Keratinocyte (primary cell): Measurements from ENCODE around the gene NAA15. TPM values are rescaled to one million over a fixed set of nuclear protein-coding genes. Genes with fewer than 3 reads are reported as not detected.

Experiments
- DNase-seq: peaks from one replicate; pipeline ENCODE4 v3.0.0-alpha.2; 2011; ENCODE audit warnings: low read depth, missing footprints, low spot score
- FAIRE-seq: peaks from 2 replicates; lab custom pipeline; 2011; peaks lifted over from hg19 to GRCh38; lab: Jason Lieb, UNC
- H2AFZ ChIP-seq: 2 replicates; pipeline ENCODE4 v1.6.0; 2012; ENCODE audit warnings: low read length, control low read depth, inconsistent platforms; ENCODE audit not compliant: control insufficient read depth
- H3K27ac ChIP-seq: 2 replicates; pipeline ENCODE4 v1.5.1; 2011; ENCODE audit warnings: low read length; ENCODE audit not compliant: control insufficient read depth, insufficient read depth
- H3K27me3 ChIP-seq: 3 replicates; pipeline ENCODE4 v1.6.0; 2011; ENCODE audit warnings: low read length; ENCODE audit not compliant: control insufficient read depth, insufficient read depth; ENCODE audit errors: extremely low read depth
- H3K36me3 ChIP-seq, 2 experiments: 2 replicates in 1 of 2; 3 replicates in 1 of 2; pipeline ENCODE4 v1.5.1; 2011; ENCODE audit warnings: low read length in 2 of 2, mild to moderate bottlenecking in 1 of 2; ENCODE audit not compliant: control insufficient read depth in 2 of 2, insufficient read depth in 2 of 2; ENCODE audit errors: extremely low read depth in 1 of 2
- H3K4me1 ChIP-seq: 3 replicates; pipeline ENCODE4 v1.5.1; 2011; ENCODE audit warnings: low read length; ENCODE audit not compliant: control insufficient read depth, insufficient read depth; ENCODE audit errors: extremely low read depth
- H3K4me2 ChIP-seq: 3 replicates; pipeline ENCODE4 v1.6.0; 2011; ENCODE audit warnings: low read depth, low read length; ENCODE audit not compliant: control insufficient read depth, insufficient read depth; ENCODE audit errors: extremely low read depth
- H3K4me3 ChIP-seq, 3 experiments: fragments of 200-600 bp in 1 of 3; sonication (generic) in 1 of 3; 2 replicates in 2 of 3; 3 replicates in 1 of 3; pipeline ENCODE4 v1.5.1; 2011 to 2016; ENCODE audit warnings: low read length in 3 of 3, mild to moderate bottlenecking in 3 of 3, control low read depth in 2 of 3, inconsistent platforms in 1 of 3, low read depth in 1 of 3, mixed read lengths in 1 of 3, mixed run types in 1 of 3, moderate library complexity in 1 of 3; ENCODE audit not compliant: control insufficient read depth in 2 of 3, insufficient read depth in 2 of 3; ENCODE audit errors: extremely low read depth in 1 of 3
- H3K79me2 ChIP-seq: 2 replicates; pipeline ENCODE4 v1.6.0; 2012; ENCODE audit warnings: low read length; ENCODE audit not compliant: control insufficient read depth, insufficient read depth
- H3K9ac ChIP-seq: 3 replicates; pipeline ENCODE4 v1.6.0; 2011; ENCODE audit warnings: low read length; ENCODE audit not compliant: control insufficient read depth, insufficient read depth; ENCODE audit errors: extremely low read depth
- H3K9me1 ChIP-seq: 3 replicates; pipeline ENCODE4 v1.6.0; 2011; ENCODE audit warnings: low read length; ENCODE audit not compliant: control insufficient read depth, insufficient read depth; ENCODE audit errors: extremely low read depth
- H3K9me3 ChIP-seq: 2 replicates; pipeline ENCODE4 v1.5.1; 2012; ENCODE audit warnings: low read depth, low read length; ENCODE audit not compliant: control insufficient read depth
- H4K20me1 ChIP-seq: 3 replicates; pipeline ENCODE4 v1.6.0; 2011; ENCODE audit warnings: low read length; ENCODE audit not compliant: control insufficient read depth, insufficient read depth; ENCODE audit errors: extremely low read depth
- EZH2 ChIP-seq: IDR thresholded peaks from one replicate; pipeline ENCODE4 v1.6.1; 2012; ENCODE audit warnings: inconsistent platforms, mild to moderate bottlenecking, low read length, moderate library complexity
- dilution Hi-C: fragments of 300-500 bp; cut with MboI; formaldehyde crosslinking; loops from one replicate; pipeline ENCODE4 v1.7.0; 2020; ENCODE audit warnings: low sequenced_read_pairs; ENCODE audit not compliant: extremely low pct_ligation_motif_present
- polyA plus RNA-seq, 5 experiments: library from polyadenylated mRNA; depleted of rRNA in 3 of 5; stranded (reverse) in 3 of 5; stranded (forward) in 1 of 5; unstranded in 1 of 5; fragments of >200 nt; gene quantifications; 1 replicate in 1 of 5; 2 replicates in 3 of 5; 3 replicates in 1 of 5; pipeline versions ENCODE4 v1.2.1 to v1.2.3, GENCODE V29; 2011 to 2012; ENCODE audit warnings: missing spikeins in 2 of 5, low read depth in 1 of 5, low replicate concordance in 1 of 5
- TF ChIP-seq, protein P1 (sequence below), 3 experiments: IDR thresholded peaks in 1 of 3; conservative IDR thresholded peaks in 1 of 3; optimal IDR thresholded peaks in 1 of 3; 2 replicates in 2 of 3; 3 replicates in 1 of 3; pipeline versions ENCODE3 to v1.5.1; 2011; ENCODE audit warnings: low read length in 3 of 3, mild to moderate bottlenecking in 3 of 3, moderate library complexity in 2 of 3, control low read depth in 1 of 3, inconsistent platforms in 1 of 3; ENCODE audit not compliant: insufficient read depth in 2 of 3; ENCODE audit errors: extremely low read depth in 1 of 3

The NAA15 gene
- polyA plus RNA-seq, 1 donor (not counting 4 experiments of a cell fraction or from before 2014, with no cell fraction given) = 37.2 TPM

GRCh38 chr4:139386421-139386820 lies 85.1 kb downstream of the NAA15 start:
- H3K36me3 ChIP-seq = peaks cover 12 to 29% of the 10 kb centered on the region in 2 experiments
- dilution Hi-C loops = no loop called here
- H3K4me3 ChIP-seq = no peak overlapping the region
- no peak overlapping the region for H3K27ac ChIP-seq
- no peak for DNase-seq
- H3K9me3 ChIP-seq = no peaks in the 10 kb centered on the region
- H3K4me2 ChIP-seq = no peak overlapping the region
- no peaks in the 10 kb centered on the region for H3K79me2 ChIP-seq
- H3K27me3 ChIP-seq = no peaks in the 10 kb centered on the region
- no peaks in the 10 kb centered on the region for H4K20me1 ChIP-seq
- no peak for FAIRE-seq
- H3K9me1 ChIP-seq = no peaks in the 10 kb centered on the region
- no peaks in the 10 kb centered on the region for H3K4me1 ChIP-seq
- no peak overlapping the region for H3K9ac ChIP-seq
- H2AFZ ChIP-seq = no peak overlapping the region
- TF ChIP-seq, protein P1, sequence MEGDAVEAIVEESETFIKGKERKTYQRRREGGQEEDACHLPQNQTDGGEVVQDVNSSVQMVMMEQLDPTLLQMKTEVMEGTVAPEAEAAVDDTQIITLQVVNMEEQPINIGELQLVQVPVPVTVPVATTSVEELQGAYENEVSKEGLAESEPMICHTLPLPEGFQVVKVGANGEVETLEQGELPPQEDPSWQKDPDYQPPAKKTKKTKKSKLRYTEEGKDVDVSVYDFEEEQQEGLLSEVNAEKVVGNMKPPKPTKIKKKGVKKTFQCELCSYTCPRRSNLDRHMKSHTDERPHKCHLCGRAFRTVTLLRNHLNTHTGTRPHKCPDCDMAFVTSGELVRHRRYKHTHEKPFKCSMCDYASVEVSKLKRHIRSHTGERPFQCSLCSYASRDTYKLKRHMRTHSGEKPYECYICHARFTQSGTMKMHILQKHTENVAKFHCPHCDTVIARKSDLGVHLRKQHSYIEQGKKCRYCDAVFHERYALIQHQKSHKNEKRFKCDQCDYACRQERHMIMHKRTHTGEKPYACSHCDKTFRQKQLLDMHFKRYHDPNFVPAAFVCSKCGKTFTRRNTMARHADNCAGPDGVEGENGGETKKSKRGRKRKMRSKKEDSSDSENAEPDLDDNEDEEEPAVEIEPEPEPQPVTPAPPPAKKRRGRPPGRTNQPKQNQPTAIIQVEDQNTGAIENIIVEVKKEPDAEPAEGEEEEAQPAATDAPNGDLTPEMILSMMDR (optimal IDR thresholded peaks at IDR 0.05 in 1 of 3, IDR thresholded peaks at IDR 0.05 in 1 of 3, conservative IDR thresholded peaks at IDR 0.05 in 1 of 3; ENCODE audit: extremely low read depth in 1 of 3, insufficient read depth in 2 of 3, low read length in 3 of 3) = no peak
- TF ChIP-seq EZH2 = no peak

- no peaks in the 10 kb centered on the region for H3K79me2 ChIP-seq
- no peak overlapping the region for H3K4me3 ChIP-seq
Observed at GRCh38 chr4:139389102-139389501, 87.8 kb downstream of the NAA15 start.

More at GRCh38 chr4:139389102-139389501, 87.8 kb downstream of the NAA15 start:
- peaks cover 10 to 33% of the 10 kb centered on the region in 2 experiments for H3K36me3 ChIP-seq
- H4K20me1 ChIP-seq = no peaks in the 10 kb centered on the region
- no peak overlapping the region for H3K9ac ChIP-seq
- DNase-seq (no peak), FAIRE-seq (no peak)
- no peak overlapping the region for H3K4me2 ChIP-seq
- H3K27me3 ChIP-seq = no peaks in the 10 kb centered on the region
- H3K27ac ChIP-seq = no peak overlapping the region
- dilution Hi-C loops = no loop called here
- H3K9me1 ChIP-seq = no peaks in the 10 kb centered on the region
- H3K4me1 ChIP-seq = no peaks in the 10 kb centered on the region
- H3K9me3 ChIP-seq = no peaks in the 10 kb centered on the region
- TF ChIP-seq, protein P1 (optimal IDR thresholded peaks at IDR 0.05 in 1 of 3, IDR thresholded peaks at IDR 0.05 in 1 of 3, conservative IDR thresholded peaks at IDR 0.05 in 1 of 3; ENCODE audit: extremely low read depth in 1 of 3, insufficient read depth in 2 of 3, low read length in 3 of 3) = no peak
- TF ChIP-seq EZH2 = no peak
- H2AFZ ChIP-seq = no peak overlapping the region
